ENCODE data around the gene PRR19.
"Not testable (repeated sequence)": the region's sequence is repeated elsewhere in the genome, so short reads cannot be mapped to it uniquely, and the experiment has no call there.

Gene PRR19

DNA sequence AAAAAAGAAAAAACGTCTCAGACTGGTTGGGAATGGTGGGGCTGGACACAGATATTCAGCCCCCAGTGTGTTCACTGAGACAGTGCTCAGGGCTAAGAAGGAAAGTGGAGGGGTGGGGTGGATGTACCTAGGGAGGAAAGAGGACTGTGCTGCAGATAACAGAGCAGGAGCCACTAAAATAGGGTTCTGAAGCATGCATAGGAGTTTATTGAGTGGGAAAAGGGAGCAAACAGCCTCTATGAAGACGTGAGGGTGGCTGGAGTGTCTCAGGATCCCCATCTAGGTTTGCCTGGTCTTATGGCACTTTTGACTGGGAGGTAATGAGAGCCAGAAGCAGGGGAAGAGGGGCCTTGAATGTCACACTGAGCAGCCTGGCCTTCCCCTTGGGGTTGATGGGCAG, 26.9 kb downstream of the PRR19 start:
- DNase-seq: no peak

DNA sequence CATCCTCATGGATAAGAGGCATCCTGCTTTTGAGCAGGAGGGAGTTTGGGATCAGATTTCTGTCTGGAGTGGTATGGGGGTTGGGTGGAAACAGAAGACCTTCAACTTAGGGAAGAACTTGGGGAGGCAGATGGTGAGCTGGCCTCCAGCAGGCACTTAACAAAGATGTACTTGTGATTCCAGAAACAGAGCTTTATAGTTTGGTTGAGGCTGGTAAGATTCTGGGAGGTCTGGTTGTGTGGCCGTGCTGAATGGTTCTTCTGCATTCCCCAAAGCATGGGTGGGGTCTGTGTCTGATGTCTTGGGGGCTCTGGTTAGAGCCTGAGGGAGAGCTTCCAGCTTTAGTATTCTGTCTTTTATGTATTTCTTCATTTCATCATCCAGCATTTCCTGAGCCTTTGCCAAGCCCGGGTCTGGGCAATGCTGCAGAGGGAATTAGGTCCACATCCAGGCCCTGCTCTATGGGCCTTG, 28.3 kb downstream of the PRR19 start:
- DNase-seq: no peak

DNA sequence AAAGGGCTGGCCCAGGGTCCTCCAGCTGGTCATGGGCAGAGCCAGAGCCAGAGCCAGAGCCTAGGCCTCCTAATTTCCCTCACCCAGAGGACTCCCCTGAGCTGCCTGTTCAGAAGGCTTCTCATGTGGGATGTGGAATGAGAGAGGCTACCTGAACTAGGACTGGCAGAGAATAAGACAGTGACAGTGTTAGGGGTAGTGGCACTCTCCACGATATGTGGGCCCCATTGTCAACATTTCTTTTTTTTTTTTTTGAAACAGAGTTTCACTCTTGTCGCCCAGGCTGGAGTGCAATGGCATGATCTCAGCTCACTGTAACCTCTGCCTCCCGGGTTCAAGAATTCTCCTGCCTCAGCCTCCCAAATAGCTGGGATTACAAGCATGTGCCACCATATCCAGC, 29.4 kb downstream of the PRR19 start:
- DNase-seq: not testable (repeated sequence)

DNA sequence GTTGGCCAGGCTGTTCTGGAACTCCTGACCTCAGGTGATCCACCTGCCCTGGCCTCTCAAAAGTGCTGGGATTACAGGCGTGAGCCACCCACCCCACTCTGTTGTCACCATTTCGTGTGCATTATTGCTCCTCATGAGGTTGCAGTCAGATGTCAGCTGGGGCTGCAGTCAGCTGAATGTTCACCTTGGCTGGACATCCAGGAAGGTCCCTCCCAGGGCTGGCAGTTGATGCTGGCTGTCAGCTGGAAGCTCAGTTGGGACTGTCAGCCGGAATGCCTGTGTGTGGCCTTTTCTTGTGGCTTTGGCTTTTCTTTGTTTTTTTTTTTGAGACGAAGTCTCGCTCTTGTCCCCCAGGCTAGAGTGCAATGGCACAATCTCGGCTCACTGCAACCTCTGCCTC, 30.1 kb downstream of the PRR19 start:
- no peak for DNase-seq

DNA sequence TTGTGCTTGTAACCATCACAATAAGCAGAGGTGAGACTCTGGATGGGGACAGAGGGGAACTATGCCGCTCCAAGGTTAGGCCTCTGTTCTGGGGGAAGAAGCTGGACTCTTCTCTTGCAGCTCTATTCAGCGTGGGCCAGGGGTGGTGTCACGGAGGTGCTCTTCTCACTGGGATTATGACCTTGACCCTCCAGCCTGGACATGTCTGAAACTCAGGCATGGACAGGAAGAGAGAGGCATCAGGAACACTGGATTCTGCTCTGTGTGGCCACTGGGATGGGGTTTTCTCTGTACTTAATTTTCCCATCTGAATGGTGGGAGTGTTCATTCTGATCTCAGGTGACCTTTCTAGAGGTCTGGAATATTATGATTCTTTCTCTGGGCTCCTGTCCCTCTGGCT, 31.1 kb downstream of the PRR19 start:
- DNase-seq: no peak

DNA sequence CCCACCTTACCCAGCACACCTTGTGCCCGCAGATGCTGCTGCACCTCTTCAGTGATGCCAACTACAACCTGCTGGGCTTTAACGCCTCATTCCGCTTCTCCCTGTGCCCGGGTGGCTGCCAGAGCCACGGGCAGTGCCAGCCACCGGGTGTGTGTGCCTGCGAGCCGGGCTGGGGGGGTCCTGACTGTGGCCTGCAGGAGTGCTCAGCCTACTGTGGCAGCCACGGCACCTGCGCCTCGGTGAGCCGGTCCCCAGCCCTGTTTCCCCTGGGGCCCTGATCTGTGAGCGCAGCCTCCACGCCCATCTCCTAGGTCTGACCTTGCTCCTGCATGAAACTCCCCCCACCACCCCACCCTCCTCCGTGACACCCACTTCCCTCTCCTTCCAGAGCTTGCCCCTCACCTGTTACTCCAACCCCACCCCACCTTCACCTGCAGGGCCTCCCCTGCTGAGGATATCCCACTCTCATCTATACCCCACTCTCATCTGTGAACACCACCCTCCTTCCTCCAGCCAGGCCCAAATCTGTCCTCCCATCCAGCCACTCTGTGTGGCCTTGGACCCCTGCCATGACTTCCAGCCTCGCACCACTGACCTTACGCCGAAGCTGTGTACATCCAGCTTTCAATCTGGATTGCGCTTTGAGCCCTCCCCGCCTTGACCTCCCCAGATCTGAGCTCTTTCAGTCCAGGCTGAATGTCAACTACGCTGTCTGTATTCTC, 32.2 kb downstream of the PRR19 start:
- DNase-seq: no peak

DNA sequence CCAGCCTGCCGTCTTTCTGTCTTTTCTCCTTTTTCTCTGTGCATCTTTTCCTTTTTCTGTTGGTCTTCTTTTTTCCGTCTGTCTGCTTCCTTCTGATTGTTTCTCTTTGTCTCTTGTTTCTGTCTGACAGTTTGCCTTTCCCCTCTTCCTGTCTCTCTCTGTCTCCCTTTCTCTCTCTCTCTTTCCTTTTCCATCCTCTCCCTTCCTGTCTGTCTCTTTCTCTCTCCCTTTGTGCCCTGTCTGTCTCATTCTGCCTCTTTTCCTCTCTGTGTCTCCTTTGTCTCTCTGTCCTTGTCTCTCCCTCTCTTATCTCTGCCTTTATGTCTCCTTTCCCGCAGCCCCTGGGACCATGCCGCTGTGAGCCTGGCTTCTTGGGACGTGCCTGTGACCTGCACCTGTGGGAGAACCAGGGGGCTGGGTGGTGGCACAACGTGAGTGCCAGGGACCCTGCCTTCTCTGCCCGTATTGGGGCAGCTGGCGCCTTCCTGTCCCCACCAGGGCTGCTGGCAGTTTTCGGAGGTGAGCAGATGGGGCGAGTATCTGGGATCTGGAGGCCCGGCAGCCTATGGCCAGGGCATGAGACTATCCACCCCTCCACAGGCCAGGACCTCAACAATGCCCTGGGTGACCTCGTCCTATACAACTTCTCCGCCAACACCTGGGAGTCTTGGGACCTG, 32.9 kb downstream of the PRR19 start:
- DNase-seq: no peak

DNA sequence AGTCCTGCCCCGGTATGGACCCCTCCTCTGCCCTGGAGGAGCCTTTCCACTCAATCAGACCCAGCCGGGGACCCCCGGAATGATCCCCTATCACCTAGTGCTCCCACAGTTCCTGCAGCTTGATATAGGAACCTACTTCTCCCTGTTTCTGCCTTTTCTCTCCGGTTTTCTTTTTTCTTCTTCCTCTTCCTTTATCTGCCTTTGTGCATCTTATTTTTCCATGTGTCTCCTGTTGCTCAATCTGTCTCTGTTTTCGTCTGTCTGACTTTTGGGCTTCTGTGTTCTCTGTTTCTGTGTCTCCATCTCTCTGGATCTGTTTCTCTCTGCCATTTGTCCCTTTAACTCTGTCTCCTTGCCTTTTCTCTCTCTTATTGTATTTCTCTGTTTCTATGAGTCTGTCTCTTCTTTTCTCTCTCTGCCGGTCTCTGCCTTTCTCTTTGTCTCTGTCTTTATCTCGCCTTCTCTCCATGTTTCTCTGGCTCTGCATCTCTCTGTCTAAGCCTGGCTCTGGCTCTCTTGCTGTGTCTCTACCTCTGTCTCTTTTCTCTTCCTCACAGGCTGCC, 33.5 kb downstream of the PRR19 start:
- DNase-seq: no peak

DNA sequence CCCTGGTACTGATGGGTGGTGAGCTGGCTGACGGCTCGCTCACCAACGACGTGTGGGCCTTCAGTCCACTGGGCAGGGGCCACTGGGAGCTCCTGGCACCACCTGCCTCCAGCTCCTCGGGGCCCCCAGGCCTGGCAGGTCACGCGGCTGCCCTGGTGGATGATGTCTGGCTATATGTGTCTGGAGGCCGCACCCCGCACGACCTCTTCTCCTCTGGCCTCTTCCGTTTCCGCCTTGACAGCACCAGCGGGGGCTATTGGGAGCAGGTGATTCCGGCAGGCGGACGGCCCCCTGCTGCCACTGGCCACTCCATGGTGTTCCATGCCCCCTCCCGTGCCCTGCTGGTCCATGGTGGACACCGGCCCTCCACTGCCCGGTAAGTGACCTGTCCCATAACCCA, 34.0 kb downstream of the PRR19 start:
- DNase-seq: no peak

DNA sequence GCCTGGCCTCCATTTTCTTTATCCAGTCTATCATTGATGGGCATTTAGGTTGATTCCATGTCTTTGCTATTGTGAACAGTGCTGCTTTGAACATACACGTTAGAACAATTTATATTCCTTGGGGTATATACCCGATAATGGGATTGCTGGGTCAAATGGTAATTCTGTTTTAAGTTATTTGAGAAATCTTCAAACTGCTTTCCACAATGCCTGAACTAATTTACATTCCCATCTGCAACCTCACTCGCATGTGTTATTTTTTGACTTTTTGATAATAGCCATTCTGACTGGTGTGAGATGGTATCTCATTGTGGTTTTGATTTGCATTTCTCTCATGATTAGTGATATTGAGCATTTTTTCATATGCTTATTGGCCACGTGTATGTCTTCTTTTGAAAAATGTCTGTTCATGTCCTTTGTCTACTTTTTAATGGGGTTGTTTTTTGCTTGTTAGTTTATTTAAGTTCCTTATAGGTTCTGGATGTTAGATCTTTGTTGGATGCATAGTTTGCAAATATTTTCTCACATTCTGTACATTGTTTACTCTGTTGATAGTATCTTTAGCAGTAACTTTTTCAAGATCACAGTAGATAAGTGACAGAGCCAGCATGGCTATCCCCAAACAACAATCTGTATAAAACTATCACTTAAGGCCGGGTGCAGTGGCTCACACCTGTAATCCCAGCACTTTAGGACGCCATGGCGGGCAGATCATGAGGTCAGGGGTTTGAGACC, 37.4 kb downstream of the PRR19 start:
- not testable (repeated sequence) for DNase-seq

DNA sequence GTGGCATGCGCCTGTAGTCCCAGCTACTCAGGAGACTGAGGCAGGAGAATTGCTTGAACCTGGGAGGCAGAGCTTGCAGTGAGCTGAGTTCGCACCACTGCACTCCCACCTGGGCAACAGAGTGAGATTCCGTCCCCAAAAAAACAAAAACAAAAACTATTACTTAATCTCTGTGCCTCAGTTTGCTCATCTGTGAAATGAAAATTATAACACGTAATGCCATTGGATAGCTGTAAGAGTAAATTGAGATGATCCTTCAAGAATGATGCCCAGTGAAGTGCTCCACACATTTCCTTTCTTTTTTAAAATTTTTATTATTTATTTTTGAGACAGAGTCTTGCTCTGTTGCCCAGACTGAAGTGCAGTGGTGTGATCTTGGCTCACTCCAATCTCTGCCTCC, 38.0 kb downstream of the PRR19 start:
- not testable (repeated sequence) for DNase-seq

DNA sequence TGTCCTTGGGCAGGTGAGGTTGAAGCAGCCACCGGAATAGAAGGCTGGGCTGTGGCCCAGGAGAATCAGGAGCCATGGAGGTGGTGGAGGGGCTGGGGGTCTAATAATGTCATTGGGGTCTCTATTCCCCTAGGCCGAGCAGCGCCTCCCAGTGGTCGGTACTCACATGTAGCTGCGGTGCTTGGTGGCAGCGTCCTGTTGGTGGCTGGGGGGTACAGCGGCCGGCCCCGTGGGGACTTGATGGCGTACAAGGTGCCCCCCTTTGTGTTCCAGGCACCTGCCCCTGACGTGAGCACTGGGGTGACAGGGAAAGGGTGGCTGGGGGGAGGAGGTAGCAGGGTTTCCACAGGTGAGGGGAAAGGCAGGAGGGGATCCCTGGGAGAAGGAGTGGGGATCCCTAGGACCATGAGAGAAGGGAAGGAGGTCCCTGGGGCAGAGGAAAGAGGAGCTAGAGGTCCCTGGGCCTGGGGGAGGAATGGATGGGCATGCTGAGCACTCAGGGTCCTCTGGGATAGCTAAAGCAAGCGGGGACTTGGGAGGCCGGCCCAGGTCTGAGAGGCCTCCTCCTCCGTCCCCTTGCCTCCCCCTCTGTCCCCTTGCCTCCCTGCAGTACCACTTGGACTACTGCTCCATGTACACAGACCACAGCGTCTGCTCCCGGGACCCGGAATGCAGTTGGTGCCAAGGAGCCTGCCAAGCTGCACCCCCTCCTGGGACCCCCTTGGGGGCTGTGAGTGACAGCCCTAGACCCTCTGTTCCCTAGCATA, 41.6 kb downstream of the PRR19 start:
- no peak for DNase-seq

DNA sequence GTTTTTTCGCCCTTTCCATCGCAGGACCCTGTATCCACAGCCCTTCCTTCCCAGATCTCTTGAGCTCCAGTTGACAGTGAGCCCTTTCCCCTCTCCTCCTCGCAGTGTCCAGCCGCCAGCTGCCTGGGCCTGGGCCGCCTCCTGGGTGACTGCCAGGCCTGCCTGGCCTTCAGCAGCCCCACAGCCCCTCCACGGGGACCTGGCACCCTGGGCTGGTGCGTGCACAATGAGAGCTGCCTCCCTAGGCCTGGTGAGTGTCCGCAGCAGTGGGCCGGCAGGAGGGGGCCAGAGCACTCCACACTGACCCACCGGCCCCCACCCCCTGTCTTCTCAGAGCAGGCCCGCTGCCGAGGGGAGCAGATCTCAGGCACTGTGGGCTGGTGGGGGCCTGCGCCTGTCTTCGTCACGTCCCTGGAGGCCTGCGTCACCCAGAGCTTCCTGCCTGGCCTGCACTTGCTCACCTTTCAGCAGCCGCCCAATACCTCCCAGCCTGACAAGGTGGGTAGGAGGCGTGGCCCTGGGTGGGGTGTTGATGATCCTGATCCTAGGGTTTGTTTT, 42.5 kb downstream of the PRR19 start:
- DNase-seq: no peak

DNA sequence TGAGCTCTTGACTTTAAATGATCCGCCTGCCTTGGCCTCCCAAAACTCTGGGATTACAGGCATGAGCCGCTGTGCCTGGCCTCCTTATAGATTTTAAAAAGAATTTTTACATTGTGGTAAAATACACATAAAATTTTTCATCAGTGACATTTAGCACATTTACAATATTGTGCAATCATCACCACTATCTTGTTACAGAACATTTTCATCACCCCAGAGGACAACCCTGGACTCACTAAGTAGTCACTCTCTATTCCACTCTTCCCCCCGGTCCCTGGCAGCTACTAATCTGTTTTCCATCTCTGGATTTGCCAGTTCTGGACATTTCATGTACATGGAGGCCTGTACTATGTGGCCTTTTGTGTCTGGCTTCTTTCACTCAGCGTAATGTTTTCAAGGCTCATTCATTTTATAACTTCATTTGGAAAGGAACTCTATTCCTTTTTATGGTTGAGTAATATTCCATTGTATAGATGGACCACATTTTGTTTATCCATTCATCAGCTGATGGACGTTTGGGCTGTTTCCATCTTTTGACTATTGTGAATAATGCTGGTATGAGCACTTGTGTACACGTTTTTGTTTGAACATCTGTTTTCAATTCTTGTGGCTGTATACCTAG, 43.4 kb downstream of the PRR19 start:
- no peak for DNase-seq

DNA sequence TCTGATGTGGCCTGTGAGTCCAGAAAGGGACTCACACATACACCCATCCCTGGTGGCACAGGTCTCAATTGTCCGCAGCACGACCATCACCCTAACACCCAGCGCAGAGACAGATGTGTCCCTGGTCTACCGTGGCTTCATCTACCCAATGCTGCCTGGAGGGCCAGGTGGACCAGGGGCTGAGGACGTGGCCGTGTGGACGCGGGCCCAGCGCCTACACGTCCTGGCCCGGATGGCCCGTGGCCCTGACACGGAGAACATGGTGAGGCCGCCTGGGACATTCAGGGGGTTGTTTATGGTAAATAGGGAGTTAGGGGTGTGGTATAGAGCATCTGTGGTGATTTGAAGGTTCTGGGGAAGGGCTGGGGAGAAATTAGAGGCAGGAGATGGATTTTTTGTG, 46.3 kb downstream of the PRR19 start:
- DNase-seq: no peak

DNA sequence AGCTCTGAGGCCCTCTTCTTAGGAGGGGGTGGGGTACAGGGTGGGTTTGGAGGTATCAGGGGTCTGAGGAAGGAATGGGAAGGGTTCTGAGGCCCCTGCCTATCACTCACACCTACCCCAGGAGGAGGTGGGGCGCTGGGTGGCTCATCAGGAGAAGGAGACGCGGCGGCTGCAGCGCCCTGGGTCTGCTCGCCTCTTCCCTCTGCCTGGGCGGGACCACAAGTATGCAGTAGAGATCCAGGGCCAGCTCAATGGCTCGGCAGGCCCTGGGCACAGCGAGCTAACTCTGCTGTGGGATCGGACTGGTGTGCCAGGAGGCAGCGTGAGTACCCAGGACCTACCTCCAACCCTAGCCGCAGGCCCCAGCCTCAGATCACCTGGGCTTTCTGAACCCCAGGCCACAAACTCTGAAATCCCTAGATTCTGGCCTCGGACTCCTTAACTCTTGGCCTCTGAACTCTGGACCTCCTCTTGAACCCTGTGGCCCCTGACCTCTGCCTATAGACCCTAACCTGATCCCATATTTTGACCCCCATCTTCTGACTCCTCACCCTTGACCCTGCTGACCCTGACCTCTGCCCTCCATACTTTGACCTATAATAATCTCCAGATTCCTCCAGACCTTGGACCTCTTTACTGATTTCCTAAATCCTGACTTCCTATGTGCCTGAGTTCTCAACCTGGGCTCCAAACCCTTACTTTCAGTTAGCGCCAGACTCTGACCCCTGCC, 47.6 kb downstream of the PRR19 start:
- no peak for DNase-seq

DNA sequence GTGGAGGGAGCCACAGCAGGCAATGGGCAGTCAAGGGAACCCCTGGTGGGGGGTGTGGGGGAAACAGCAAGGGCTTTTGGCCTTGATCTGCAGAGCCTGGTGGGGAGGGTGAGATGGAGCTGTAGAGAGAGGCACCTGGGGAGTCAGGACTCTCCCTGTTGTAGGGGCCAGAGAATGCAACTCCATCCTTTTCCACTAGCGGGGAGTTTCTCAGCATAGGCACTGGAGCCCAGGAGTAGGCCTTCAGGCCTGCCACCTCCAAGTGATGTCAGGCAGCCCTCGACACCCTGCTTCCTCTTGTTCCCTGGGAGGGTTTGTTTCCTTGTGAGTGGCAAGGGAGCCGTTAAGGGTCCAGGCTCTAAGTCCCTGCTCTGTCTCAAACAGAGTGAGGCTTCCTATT, 48.5 kb downstream of the PRR19 start:
- DNase-seq: no peak

DNA sequence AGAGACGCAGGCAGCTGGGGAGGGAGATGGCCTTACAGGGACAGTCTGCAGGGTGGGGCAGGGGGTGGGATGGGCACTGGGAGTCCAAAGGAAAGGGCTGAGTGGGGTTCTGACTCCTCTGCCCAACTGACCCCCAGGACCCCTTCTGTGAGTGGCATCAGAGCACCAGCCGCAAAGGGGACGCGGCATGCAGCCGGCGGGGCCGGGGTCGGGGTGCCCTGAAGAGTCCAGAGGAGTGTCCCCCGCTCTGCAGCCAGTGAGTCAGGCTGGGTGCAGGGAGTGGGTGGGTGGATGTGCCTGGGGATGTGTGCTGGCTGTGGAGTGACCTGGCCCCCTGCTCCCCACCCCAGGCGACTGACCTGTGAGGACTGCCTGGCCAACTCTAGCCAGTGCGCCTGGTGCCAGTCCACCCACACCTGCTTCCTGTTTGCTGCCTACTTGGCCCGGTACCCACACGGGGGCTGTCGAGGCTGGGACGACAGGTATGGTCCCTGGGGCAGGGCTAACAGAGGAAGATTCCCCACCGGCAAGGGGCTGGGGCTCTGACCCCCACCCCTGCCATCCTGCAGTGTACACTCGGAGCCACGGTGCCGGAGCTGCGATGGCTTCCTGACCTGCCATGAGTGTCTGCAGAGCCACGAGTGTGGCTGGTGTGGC, 49.3 kb downstream of the PRR19 start:
- DNase-seq: no peak

DNA sequence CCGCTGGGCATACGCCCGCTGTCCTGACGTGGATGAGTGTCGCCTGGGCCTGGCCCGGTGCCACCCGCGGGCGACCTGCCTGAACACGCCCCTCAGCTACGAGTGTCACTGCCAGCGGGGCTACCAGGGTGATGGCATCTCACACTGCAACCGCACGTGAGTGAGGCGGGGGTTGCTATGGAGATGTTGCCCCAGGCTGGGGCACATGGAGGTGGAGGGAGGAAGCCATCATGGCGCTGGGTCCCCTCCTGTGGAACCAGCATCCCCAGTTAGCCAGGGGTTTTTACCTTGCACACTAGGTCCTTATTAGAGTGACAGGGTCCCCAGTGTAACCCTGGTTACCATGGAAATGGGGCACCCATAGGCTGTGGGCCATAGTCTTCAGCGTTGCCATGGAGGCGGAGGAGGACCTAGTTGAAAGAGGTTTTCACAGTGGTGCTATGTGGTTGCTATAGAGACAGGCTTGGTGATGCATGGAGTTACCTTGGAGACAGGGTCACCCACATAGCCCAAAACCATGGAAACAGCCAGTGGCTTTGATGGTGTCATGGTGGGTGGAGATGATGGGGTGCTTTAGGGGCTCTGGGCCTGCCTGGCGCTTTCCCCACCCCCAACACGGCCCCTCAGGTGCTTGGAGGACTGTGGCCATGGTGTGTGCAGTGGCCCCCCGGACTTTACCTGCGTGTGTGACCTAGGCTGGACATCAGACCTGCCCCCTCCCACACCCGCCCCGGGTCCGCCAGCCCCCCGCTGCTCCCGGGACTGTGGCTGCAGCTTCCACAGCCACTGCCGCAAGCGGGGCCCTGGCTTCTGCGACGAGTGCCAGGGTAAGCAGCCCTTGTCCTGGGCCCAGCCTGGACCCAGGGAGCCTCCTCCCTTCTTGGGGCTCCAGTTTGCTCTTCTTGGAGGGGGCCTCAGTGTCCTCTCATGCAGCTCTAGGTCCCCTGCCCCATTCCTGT, 50.6 kb downstream of the PRR19 start:
- no peak for DNase-seq
